OCI-LY7 (cell line): Measurements from ENCODE around the gene EPS8L2.

Source experiments
- EZH2phosphoT487 ChIP-seq: fragments of 200-600 bp; sonication (generic); IDR thresholded peaks from 2 replicates; pipeline ENCODE4 v1.6.1; 2018; ENCODE audit warnings: low read depth, borderline replicate concordance, mild to moderate bottlenecking, mixed run types, antibody characterized with exemption, low read length, moderate library complexity, mixed read lengths
- TF ChIP-seq, protein P1 (sequence below): fragments of 200-600 bp; sonication (generic); conservative IDR thresholded peaks from 2 replicates; pipeline ENCODE4 v1.5.1; 2014; ENCODE audit warnings: mild to moderate bottlenecking, antibody characterized with exemption, low read length, moderate library complexity, mixed read lengths

DNA sequence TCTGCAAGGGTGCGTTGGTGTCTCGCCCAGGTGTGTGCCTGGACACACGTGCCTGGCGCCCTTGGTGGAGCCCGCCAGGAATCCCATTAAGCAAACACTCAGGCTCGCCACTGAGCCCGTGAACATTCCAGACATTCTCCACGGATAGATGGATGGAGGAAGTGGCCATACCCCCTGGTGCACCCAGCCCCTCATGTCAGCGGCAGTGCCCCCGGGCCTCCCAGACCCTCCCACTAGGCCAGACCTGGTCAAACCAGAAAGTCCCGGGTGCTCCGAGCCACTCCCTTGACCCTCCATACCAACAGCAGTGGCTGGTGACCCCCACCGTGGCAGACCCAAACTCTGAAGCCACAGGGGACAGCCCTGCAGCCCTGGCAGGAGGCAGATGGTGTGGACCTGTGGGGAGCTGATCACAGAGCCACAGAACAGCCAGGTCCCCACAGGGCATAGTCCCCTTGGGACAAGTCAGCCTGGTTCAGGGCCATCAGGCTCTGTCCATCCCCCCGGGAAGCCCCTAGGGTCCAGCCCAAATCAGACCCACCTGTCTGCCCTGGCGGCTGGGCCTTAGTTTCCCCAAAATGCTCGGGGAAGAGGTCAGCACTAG, 1.9 kb downstream of the EPS8L2 start:
- TF ChIP-seq, protein P1, sequence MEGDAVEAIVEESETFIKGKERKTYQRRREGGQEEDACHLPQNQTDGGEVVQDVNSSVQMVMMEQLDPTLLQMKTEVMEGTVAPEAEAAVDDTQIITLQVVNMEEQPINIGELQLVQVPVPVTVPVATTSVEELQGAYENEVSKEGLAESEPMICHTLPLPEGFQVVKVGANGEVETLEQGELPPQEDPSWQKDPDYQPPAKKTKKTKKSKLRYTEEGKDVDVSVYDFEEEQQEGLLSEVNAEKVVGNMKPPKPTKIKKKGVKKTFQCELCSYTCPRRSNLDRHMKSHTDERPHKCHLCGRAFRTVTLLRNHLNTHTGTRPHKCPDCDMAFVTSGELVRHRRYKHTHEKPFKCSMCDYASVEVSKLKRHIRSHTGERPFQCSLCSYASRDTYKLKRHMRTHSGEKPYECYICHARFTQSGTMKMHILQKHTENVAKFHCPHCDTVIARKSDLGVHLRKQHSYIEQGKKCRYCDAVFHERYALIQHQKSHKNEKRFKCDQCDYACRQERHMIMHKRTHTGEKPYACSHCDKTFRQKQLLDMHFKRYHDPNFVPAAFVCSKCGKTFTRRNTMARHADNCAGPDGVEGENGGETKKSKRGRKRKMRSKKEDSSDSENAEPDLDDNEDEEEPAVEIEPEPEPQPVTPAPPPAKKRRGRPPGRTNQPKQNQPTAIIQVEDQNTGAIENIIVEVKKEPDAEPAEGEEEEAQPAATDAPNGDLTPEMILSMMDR: no peak
- TF ChIP-seq EZH2phosphoT487: no peak
